H1 (cell line): ENCODE results near the gene PIK3CA. TPM values are rescaled to one million over a fixed set of nuclear protein-coding genes. Genes with fewer than 3 reads are reported as not detected.

Source experiments
- CTCF ChIA-PET: fragments of 300-600 bp; sonication (Branson Sonifier 250); formaldehyde crosslinking; loops from one replicate; lab custom pipeline; 2021; ENCODE audit not compliant: partially characterized antibody; lab: Charles Lee
- POLR2A ChIA-PET: fragments of 300-600 bp; sonication (Branson Sonifier 250); formaldehyde crosslinking; loops from one replicate; lab custom pipeline; 2021; ENCODE audit warnings: inconsistent platforms; ENCODE audit not compliant: partially characterized antibody; lab: Charles Lee
- DNase-seq, 2 experiments: peaks; one replicate each; pipeline versions ENCODE4 v3.0.0 to v3.0.0-alpha.2; 2010 to 2022; ENCODE audit warnings: low spot score in 2 of 2, low read depth in 1 of 2, mixed read lengths in 1 of 2
- FAIRE-seq: peaks from 2 replicates; lab custom pipeline; 2011; peaks lifted over from hg19 to GRCh38; lab: Jason Lieb, UNC
- H2AFZ ChIP-seq: 2 replicates; pipeline ENCODE4 v1.8.1; 2012; ENCODE audit warnings: low read length, inconsistent platforms
- H2AK5ac ChIP-seq: 2 replicates; pipeline ENCODE4 v1.6.1; 2013; ENCODE audit warnings: low read depth, low read length
- H2BK120ac ChIP-seq: replicated peaks from 2 replicates; pipeline ENCODE3; 2013; ENCODE audit warnings: low read depth, low read length, inconsistent platforms
- H2BK12ac ChIP-seq: 2 replicates; pipeline ENCODE4 v1.6.1; 2013; ENCODE audit warnings: low read depth, low read length
- H2BK15ac ChIP-seq: 2 replicates; pipeline ENCODE4 v1.6.1; 2013; ENCODE audit warnings: low read length
- H2BK20ac ChIP-seq: 2 replicates; pipeline ENCODE4 v1.6.1; 2013; ENCODE audit warnings: low read length
- H2BK5ac ChIP-seq: 2 replicates; pipeline ENCODE4 v1.6.1; 2013; ENCODE audit warnings: low read depth, low read length
- H3K14ac ChIP-seq: 2 replicates; pipeline ENCODE4 v1.6.1; 2013; ENCODE audit warnings: inconsistent platforms; ENCODE audit not compliant: insufficient read length
- H3K18ac ChIP-seq: 2 replicates; pipeline ENCODE4 v1.6.1; 2013; ENCODE audit warnings: low read length; ENCODE audit errors: extremely low read depth
- H3K23ac ChIP-seq: 2 replicates; pipeline ENCODE4 v1.6.1; 2013; ENCODE audit warnings: inconsistent platforms; ENCODE audit not compliant: insufficient read length
- H3K23me2 ChIP-seq: 2 replicates; pipeline ENCODE4 v1.6.1; 2013; ENCODE audit warnings: low read depth, low read length
- H3K27ac ChIP-seq: 2 replicates; pipeline ENCODE4 v1.6.1; 2011; ENCODE audit warnings: low read depth, low read length, inconsistent platforms
- H3K27me3 ChIP-seq, 4 experiments: replicated peaks in 1 of 4; 1 replicate in 1 of 4; 2 replicates in 3 of 4; pipeline versions ENCODE4 v1.6.1 to v1.8.1; 2011 to 2013; ENCODE audit warnings: low read length in 3 of 4, mild to moderate bottlenecking in 3 of 4, inconsistent platforms in 2 of 4, mixed read lengths in 2 of 4, moderate library complexity in 1 of 4; ENCODE audit not compliant: control insufficient read depth in 3 of 4, insufficient read depth in 3 of 4; ENCODE audit errors: extremely low read depth in 1 of 4
- H3K36me3 ChIP-seq, 4 experiments: 2 replicates each; pipeline versions ENCODE4 v1.6.1 to v1.8.1; 2011 to 2013; ENCODE audit warnings: mild to moderate bottlenecking in 4 of 4, low read length in 3 of 4, moderate library complexity in 2 of 4, control low read depth in 1 of 4, inconsistent platforms in 1 of 4; ENCODE audit not compliant: insufficient read depth in 4 of 4, control insufficient read depth in 2 of 4
- H3K4ac ChIP-seq: replicated peaks from 2 replicates; pipeline ENCODE3; 2013; ENCODE audit warnings: low read length, low read depth, mixed read lengths, inconsistent platforms; ENCODE audit not compliant: insufficient read length
- H3K4me1 ChIP-seq, 4 experiments: replicated peaks in 1 of 4; 1 replicate in 1 of 4; 2 replicates in 3 of 4; pipeline versions ENCODE4 v1.6.1 to v1.8.1; 2011 to 2013; ENCODE audit warnings: low read length in 3 of 4, inconsistent platforms in 2 of 4, mixed read lengths in 1 of 4; ENCODE audit not compliant: insufficient read depth in 4 of 4, control insufficient read depth in 3 of 4
- H3K4me2 ChIP-seq, 2 experiments: 2 replicates each; pipeline versions ENCODE4 v1.6.1 to v1.8.1; 2011 to 2013; ENCODE audit warnings: low read depth in 2 of 2, low read length in 2 of 2, control low read depth in 1 of 2, inconsistent platforms in 1 of 2, mild to moderate bottlenecking in 1 of 2; ENCODE audit not compliant: insufficient read depth in 1 of 2
- H3K4me3 ChIP-seq, 4 experiments: fragments of 200-600, 300-600 bp in 1 of 4; sonication (generic), shearing (Covaris generic), sonication (Bioruptor Twin) in 1 of 4; 2 replicates each; pipeline versions ENCODE4 v1.5.1 to v1.8.1; 2011 to 2016; ENCODE audit warnings: low read length in 4 of 4, low read depth in 3 of 4, control low read depth in 2 of 4, inconsistent platforms in 2 of 4, mild to moderate bottlenecking in 2 of 4, mixed read lengths in 1 of 4, moderate library complexity in 1 of 4; ENCODE audit not compliant: insufficient read depth in 2 of 4; ENCODE audit errors: extremely low read depth in 1 of 4
- H3K56ac ChIP-seq: replicated peaks from 2 replicates; pipeline ENCODE3; 2013; ENCODE audit warnings: low read depth, mild to moderate bottlenecking, mixed read lengths, low read length, inconsistent platforms; ENCODE audit not compliant: insufficient read length
- H3K79me1 ChIP-seq: 2 replicates; pipeline ENCODE4 v1.6.1; 2013; ENCODE audit warnings: low read depth, low read length, control low read depth
- H3K79me2 ChIP-seq, 2 experiments: 2 replicates each; pipeline versions ENCODE4 v1.6.1 to v1.8.1; 2012 to 2013; ENCODE audit warnings: low read length in 2 of 2, mild to moderate bottlenecking in 2 of 2, inconsistent platforms in 1 of 2; ENCODE audit not compliant: insufficient read depth in 2 of 2, control insufficient read depth in 1 of 2
- H3K9ac ChIP-seq, 4 experiments: replicated peaks in 1 of 4; 1 replicate in 1 of 4; 2 replicates in 3 of 4; pipeline versions ENCODE4 v1.6.1 to v1.8.1; 2011 to 2013; ENCODE audit warnings: low read depth in 3 of 4, low read length in 3 of 4, control low read depth in 2 of 4, mild to moderate bottlenecking in 2 of 4, moderate library complexity in 2 of 4, inconsistent platforms in 1 of 4; ENCODE audit errors: extremely low read depth in 1 of 4
- H3K9me3 ChIP-seq, 2 experiments: 2 replicates each; pipeline versions ENCODE4 v1.6.1 to v1.8.1; 2012 to 2013; ENCODE audit warnings: mild to moderate bottlenecking in 2 of 2, moderate library complexity in 2 of 2, control low read depth in 1 of 2, inconsistent platforms in 1 of 2, low read depth in 1 of 2, low read length in 1 of 2, mixed read lengths in 1 of 2; ENCODE audit not compliant: insufficient read depth in 2 of 2
- H4K20me1 ChIP-seq, 2 experiments: replicated peaks in 1 of 2; 2 replicates each; pipeline versions ENCODE3 to v1.8.1; 2011 to 2013; ENCODE audit warnings: inconsistent platforms in 2 of 2, low read length in 2 of 2, mild to moderate bottlenecking in 1 of 2; ENCODE audit not compliant: insufficient read depth in 2 of 2, control insufficient read depth in 1 of 2
- H4K5ac ChIP-seq: 2 replicates; pipeline ENCODE4 v1.6.1; 2013; ENCODE audit warnings: low read length, low read depth, mixed read lengths, inconsistent platforms; ENCODE audit not compliant: insufficient read length
- H4K8ac ChIP-seq: 2 replicates; pipeline ENCODE4 v1.8.0; 2013; ENCODE audit warnings: mild to moderate bottlenecking, moderate library complexity, low read length, inconsistent platforms; ENCODE audit not compliant: insufficient read depth; ENCODE audit errors: extremely low read depth
- H4K91ac ChIP-seq: replicated peaks from 2 replicates; pipeline ENCODE3; 2013; ENCODE audit warnings: low read length, mixed read lengths, inconsistent platforms; ENCODE audit not compliant: insufficient read length
- CBX5 ChIP-seq: fragments of 300-800, 300-1000 bp; sonication (generic); IDR thresholded peaks from 2 replicates; pipeline ENCODE4 v1.7.1; 2016; ENCODE audit warnings: antibody characterized with exemption, low read length, low read depth
- CBX8 ChIP-seq: fragments of 300-800, 300-1000 bp; sonication (generic); IDR thresholded peaks from 2 replicates; pipeline ENCODE4 v1.7.1; 2016; ENCODE audit warnings: low read depth, low read length, borderline replicate concordance
- CHD2 ChIP-seq: IDR thresholded peaks from 2 replicates; pipeline ENCODE4 v1.6.1; 2012; ENCODE audit warnings: low read length, improper control_type of control experiment
- CTCF ChIP-seq, 3 experiments: IDR thresholded peaks; 1 replicate in 2 of 3; 2 replicates in 1 of 3; pipeline versions ENCODE4 v1.5.1 to v1.6.1; 2011; ENCODE audit warnings: low read length in 3 of 3, mild to moderate bottlenecking in 3 of 3, inconsistent platforms in 2 of 3, low read depth in 1 of 3, moderate library complexity in 1 of 3; ENCODE audit not compliant: insufficient read depth in 1 of 3; ENCODE audit errors: control extremely low read depth in 1 of 3
- E2F6 ChIP-seq: IDR thresholded peaks from 2 replicates; pipeline ENCODE4 v1.6.1; 2012; ENCODE audit warnings: inconsistent platforms
- KDM1A ChIP-seq: fragments of 200-600, 300-600 bp; sonication (generic); IDR thresholded peaks from 2 replicates; pipeline ENCODE4 v1.7.1; 2016; ENCODE audit warnings: mild to moderate bottlenecking, low read length, borderline replicate concordance
- POLR2A ChIP-seq, 2 experiments: IDR thresholded peaks; 1 replicate in 1 of 2; 2 replicates in 1 of 2; pipeline ENCODE4 v1.6.1; 2011; ENCODE audit warnings: low read depth in 2 of 2, low read length in 2 of 2, mild to moderate bottlenecking in 2 of 2; ENCODE audit errors: control extremely low read depth in 1 of 2
- RAD21 ChIP-seq, 2 experiments: IDR thresholded peaks in 1 of 2; conservative IDR thresholded peaks in 1 of 2; 2 replicates each; pipeline ENCODE4 v1.6.1; 2011; ENCODE audit warnings: low read depth in 2 of 2, low read length in 2 of 2, improper control_type of control experiment in 1 of 2, inconsistent platforms in 1 of 2, mild to moderate bottlenecking in 1 of 2, moderate library complexity in 1 of 2
- SP1 ChIP-seq: IDR thresholded peaks from 2 replicates; pipeline ENCODE4 v1.6.1; 2011; ENCODE audit warnings: low read depth, low read length
- SP2 ChIP-seq: IDR thresholded peaks from 2 replicates; pipeline ENCODE4 v1.6.1; 2012; ENCODE audit warnings: mild to moderate bottlenecking, low read length, inconsistent platforms
- TAF1 ChIP-seq: IDR thresholded peaks from 2 replicates; pipeline ENCODE4 v1.6.1; 2011; ENCODE audit warnings: mild to moderate bottlenecking, low read depth, low read length
- WGBS, 2 experiments: shearing (Covaris generic) in 1 of 2; methylation state at CpG; one replicate each; pipeline versions ENCODE4 v1.1.6 to v1.1.7; 2013 to 2015; ENCODE audit warnings: low lambda C conversion rate in 2 of 2, mixed read lengths in 2 of 2, inconsistent platforms in 1 of 2, low coverage in 1 of 2, missing lambda C conversion rate in 1 of 2; ENCODE audit not compliant: insufficient replicate concordance in 2 of 2, insufficient coverage in 1 of 2, insufficient read length in 1 of 2; ENCODE audit errors: extremely low coverage in 1 of 2, missing lambda C conversion rate in 1 of 2; 5-methylcytosine and 5-hydroxymethylcytosine counted together
- polyA plus RNA-seq, 7 experiments: library from polyadenylated mRNA; depleted of rRNA in 3 of 7; stranded (reverse) in 5 of 7; unstranded in 2 of 7; fragments of >200 nt in 5 of 7; fragments of 200-250 nt in 2 of 7; gene quantifications; 1 replicate in 5 of 7; 2 replicates in 1 of 7; 4 replicates in 1 of 7; pipeline versions ENCODE4 v1.2.1 to v1.2.3, GENCODE V29; 2011 to 2013; ENCODE audit warnings: missing spikeins in 2 of 7, mixed read lengths in 2 of 7
- total RNA-seq: library from RNA; stranded (reverse); fragmentation: NEBNext Ultra II Directional; extraction: Animal tissue kit (Norgen Biotek cat#: 25700); gene quantifications from 2 replicates; pipeline ENCODE4 v1.2.1, GENCODE V29; 2021

The PIK3CA gene
- total and polyA plus RNA-seq, 2 of the 8 experiments (the other 6 are each of a cell fraction or from before 2014, with no cell fraction given) = 1.6 to 11.3 TPM

- Histone ChIP-seq H3K79me2 (no peaks in the 10 kb centered on the region), H4K5ac (no peak overlapping the region), H3K56ac (no peak overlapping the region), H2BK120ac (no peak overlapping the region), H2AFZ (no peak overlapping the region), H3K79me1 (no peaks in the 10 kb centered on the region), H3K4me3 (no peak overlapping the region), H2AK5ac (no peak overlapping the region), H3K9me3 (peaks cover 3 to 4% of the 10 kb centered on the region in 2 experiments; a peak in 2 of 4 replicates), H3K4me1 (no peaks in the 10 kb centered on the region), H3K27ac (no peak overlapping the region), H3K18ac (no peak overlapping the region), H3K14ac (no peak overlapping the region), H2BK12ac (no peak overlapping the region), H3K4me2 (no peak overlapping the region), H3K4ac (no peak overlapping the region), H2BK5ac (no peak overlapping the region), H4K20me1 (no peaks in the 10 kb centered on the region), H2BK20ac (no peak overlapping the region), H3K36me3 (no peaks in the 10 kb centered on the region; a peak in 1 of 8 replicates), H3K9ac (no peak overlapping the region), H3K23ac (no peak overlapping the region), H4K8ac (no peak overlapping the region), H4K91ac (no peak overlapping the region), H3K27me3 (no peaks in the 10 kb centered on the region), H2BK15ac (no peak overlapping the region), H3K23me2 (no peaks in the 10 kb centered on the region)
- 81% methylated on average over 1 of the region's 1 CpG; no CpG with 5 or more reads in 1 of the 2 experiments for WGBS, 2 experiments
- POLR2A ChIA-PET = no interaction called here
- DNase-seq = no peak
- no peak for FAIRE-seq
- CTCF ChIA-PET = interaction anchor here (0.7 to 1.3 kb wide), 6 partner anchors 9 to 207 kb away, joined by 3 to 6 read pairs (median 3); no protein-coding TSS in a partner anchor
- TF ChIP-seq KDM1A (no peak), SP1 (no peak), CHD2 (no peak), SP2 (no peak), CBX5 (no peak), E2F6 (no peak), CBX8 (no peak), TAF1 (no peak), RAD21 (IDR thresholded peaks at IDR 0.05 in 1 of 2, conservative IDR thresholded peaks at IDR 0.05 in 1 of 2; ENCODE audit: low read depth in 2 of 2, low read length in 2 of 2) (no peak), POLR2A (IDR thresholded peaks at IDR 0.05; ENCODE audit: control extremely low read depth in 1 of 2, low read depth in 2 of 2, low read length in 2 of 2) (no peak), CTCF (IDR thresholded peaks at IDR 0.05; ENCODE audit: control extremely low read depth in 1 of 3, insufficient read depth in 1 of 3, low read depth in 1 of 3, low read length in 3 of 3) (no peak)
These were observed 40.1 kb upstream of the PIK3CA start for GRCh38 chr3:179108086-179108485.
